GM23248 (cell line): Measurements from ENCODE around the gene COL18A1.

Experiments used
- EZH2 ChIP-seq: fragments of 200-600 bp; sonication (generic); IDR thresholded peaks from 2 replicates; pipeline ENCODE4 v1.6.1; 2018; ENCODE audit warnings: antibody characterized with exemption, mild to moderate bottlenecking; ENCODE audit not compliant: insufficient read depth, poor library complexity, severe bottlenecking
- EZH2phosphoT487 ChIP-seq: fragments of 200-600 bp; sonication (generic); IDR thresholded peaks from 2 replicates; pipeline ENCODE4 v1.6.1; 2018; ENCODE audit warnings: antibody characterized with exemption, moderate library complexity, mild to moderate bottlenecking, low read depth; ENCODE audit not compliant: insufficient read depth

GRCh38 chr21:45423968-45424853 is 19.2 kb downstream of the COL18A1 start:
- TF ChIP-seq EZH2: no peak
- no peak for TF ChIP-seq EZH2phosphoT487
